NCI-H460 (cell line): ENCODE data around the gene CEMIP. TPM values are rescaled to one million over a fixed set of nuclear protein-coding genes. Genes with fewer than 3 reads are reported as not detected.

Experiments
- DNase-seq: peaks from one replicate; pipeline ENCODE4 v3.0.0-alpha.2; 2016; ENCODE audit warnings: low read depth; ENCODE audit errors: extremely low read depth
- total RNA-seq: library from RNA; depleted of rRNA; stranded (reverse); fragments of >200 nt; shearing (Covaris generic); gene quantifications from 2 replicates; pipeline ENCODE4 v1.2.3, GENCODE V29; 2014

Gene CEMIP
- total RNA-seq, 1 experiment from 2014 or later: 1.0 TPM

DNA sequence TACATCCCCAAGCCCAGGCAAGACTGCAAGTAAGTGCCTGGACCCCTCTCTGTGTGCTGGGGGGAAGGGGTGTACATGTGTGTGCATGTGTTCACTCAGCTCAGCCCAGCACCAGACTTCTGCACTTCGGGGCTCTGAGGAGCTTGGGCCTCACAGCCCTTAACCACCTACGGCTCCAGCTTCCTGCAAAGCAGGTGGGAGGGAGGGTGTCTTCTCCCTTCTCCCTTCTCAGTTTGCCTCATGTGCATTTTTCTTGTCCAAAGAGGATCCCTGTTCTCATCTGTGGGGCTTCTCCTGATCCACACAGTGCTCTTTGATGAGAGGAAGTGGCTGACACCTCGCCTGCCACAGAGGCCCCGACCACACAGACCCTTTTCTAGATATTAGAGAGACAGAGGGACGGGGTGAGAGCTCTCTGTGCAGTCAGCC lies 141.1 kb downstream of the CEMIP start:
- DNase-seq: no peak

DNA sequence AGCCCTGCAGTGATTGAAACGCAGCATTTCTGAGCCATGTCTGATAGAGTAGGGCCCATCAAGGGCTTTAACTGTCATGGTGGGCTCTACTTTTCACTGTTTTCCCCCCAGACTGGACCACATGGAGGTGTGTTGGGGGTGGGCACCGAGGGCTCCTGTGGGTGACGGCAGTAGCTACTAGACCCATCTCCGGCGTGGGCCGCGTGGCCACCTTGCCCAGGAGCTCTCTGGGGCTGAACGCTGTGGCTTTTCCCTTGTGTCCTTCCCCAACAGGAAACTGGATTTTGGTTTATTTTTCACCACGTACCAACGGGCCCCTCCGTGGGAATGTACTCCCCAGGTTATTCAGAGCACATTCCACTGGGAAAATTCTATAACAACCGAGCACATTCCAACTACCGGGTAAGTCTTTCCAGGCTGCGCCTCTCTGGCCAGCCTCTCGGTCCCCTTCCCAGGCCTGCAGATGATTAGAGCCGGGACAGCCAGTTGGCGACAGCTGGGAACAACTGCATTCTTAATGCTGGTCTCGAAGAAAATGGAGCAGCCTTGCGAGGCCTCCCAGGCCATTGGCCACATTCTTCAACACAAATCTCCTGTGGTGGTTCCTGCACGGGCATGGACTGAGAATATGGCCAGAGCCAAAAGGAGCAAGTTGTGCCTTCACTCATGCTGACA lies 142.7 kb downstream of the CEMIP start:
- DNase-seq: no peak

- no peak for DNase-seq
Observed at GRCh38 chr15:80923668-80924067, 144.5 kb downstream of the CEMIP start.

DNA sequence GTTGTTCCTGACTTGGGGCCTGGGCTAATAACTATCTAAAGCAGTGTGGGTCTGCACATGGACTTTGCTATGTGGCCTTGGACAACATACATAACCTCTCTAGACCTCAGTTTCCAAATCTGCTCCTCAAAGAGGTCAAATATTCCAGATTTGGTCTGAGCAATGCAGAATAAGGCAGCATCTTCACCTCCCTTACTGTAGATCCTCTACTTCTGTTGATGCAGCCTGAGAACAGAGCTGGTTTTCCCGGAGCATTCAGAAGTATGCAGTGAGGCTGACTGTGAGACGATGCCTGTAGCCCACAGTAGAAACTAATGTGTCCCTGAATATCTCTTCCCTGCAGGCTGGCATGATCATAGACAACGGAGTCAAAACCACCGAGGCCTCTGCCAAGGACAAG lies 145.1 kb downstream of the CEMIP start:
- DNase-seq: no peak

DNA sequence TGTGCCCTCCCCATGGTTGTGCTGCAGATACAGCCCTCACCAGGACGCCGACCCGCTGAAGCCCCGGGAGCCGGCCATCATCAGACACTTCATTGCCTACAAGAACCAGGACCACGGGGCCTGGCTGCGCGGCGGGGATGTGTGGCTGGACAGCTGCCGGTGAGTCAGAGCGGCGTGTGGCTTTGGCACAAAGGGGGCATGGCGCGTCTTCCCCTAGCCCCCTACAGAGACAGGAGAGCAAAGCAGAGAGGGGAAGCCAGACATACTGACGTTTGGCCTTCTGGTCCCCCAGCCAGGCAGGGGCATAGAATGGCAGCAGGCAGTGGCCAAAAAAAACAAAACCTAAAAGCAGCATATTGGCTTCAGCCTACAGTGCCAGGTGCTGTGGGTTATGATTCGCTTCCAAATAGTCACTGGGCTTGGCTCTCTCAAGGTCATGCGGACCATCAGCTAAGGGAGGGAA lies 146.5 kb downstream of the CEMIP start:
- DNase-seq: no peak

GRCh38 chr15:80926126-80926525 lies 147.0 kb downstream of the CEMIP start:
- no peak for DNase-seq

DNA sequence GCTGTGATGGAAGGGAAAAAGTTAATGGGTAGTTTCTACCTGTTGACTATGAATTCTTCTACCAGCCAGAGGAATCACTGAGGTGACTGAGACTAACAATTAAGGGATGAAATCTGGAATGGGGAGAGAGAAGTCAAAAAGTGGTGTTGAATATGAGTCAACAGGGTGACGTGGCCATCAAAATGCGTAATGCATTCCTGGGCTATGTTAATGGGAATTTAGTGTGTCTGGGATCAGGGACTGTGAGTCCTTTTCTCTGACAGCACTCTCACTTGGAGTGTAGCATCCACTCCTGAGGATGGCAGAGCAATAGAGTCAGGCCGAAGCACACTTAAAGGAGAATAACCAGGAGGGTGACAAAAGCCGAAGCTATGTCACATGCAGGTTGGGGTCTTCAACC lies 150.1 kb downstream of the CEMIP start:
- no peak for DNase-seq

GRCh38 chr15:80929689-80930088 lies 150.5 kb downstream of the CEMIP start:
- no peak for DNase-seq

DNA sequence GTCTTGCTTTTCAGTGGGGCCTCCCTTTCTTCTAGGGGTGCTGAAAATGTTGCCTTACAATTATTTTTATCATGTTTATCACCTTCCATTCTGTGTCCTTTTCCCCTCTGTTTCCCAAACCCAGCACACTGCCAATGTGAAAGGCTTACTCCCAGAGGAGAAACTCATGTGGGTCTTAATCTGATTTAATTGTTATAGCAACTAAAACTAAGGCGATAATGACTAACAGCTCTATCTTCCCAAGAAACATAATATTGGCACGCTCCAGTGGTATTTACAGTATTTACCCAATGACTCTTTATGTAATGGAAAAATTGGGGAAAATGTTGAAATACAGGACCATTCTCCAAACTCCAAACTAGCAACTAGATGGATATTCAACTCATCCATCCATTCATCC lies 152.0 kb downstream of the CEMIP start:
- DNase-seq: no peak

GRCh38 chr15:80931721-80932512 lies 152.7 kb downstream of the CEMIP start:
- no peak for DNase-seq

DNA sequence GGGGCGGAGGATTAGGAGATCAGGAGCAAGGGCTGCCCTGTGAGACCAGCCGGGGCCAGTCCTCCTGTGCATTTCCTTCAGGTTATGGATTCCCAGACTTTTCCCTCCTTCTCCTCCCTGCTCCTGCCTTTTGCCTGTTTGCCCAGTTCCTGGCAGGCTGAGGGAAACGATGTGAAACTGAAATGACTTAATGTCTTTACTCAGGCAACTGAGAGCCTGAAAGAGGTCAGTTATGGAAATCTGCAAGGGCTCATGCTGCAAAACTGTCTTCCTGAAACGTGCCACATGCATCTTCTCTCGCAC lies 153.3 kb downstream of the CEMIP start:
- DNase-seq: no peak

- no peak for DNase-seq
Observed at GRCh38 chr15:80932989-80933388, 153.8 kb downstream of the CEMIP start.

DNA sequence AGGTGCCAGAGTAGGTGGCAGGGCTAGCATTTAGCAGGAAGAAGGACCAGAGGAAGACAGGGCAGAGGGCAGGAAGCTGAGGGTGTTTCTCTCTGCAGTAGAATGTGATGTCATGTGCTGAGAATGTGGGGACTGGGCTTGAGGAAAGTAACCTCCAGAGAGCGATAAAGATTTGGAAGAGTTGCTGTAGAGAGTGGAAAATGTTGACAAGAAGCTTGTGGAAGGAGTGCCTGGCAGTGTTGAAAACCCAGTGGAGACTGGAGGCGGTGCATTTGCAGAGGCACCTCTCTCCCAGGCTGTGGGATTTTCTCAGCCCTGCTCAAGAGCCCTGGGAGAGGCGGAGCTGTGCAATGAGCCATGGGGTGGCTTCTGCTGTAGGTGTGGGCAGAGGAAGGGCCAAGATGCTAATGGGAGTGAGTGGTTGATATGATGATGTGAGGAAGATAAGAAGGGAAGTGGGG lies 155.6 kb downstream of the CEMIP start:
- DNase-seq: no peak

- no peak for DNase-seq
Observed at GRCh38 chr15:80936288-80937078, 157.3 kb downstream of the CEMIP start.

DNA sequence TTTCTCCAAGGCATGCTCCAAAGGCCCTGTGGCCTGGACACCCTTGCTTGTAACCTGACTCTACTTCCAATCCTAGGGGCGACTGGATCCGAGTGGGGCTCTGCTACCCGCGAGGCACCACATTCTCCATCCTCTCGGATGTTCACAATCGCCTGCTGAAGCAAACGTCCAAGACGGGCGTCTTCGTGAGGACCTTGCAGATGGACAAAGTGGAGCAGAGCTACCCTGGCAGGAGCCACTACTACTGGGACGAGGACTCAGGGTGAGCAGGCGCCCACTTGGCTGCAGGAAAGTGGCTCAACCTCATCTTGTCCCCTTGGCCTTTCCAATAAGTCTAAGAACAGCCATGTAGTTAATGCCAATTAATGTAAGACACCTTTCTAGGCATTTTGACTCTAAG lies 158.5 kb downstream of the CEMIP start:
- DNase-seq: no peak

DNA sequence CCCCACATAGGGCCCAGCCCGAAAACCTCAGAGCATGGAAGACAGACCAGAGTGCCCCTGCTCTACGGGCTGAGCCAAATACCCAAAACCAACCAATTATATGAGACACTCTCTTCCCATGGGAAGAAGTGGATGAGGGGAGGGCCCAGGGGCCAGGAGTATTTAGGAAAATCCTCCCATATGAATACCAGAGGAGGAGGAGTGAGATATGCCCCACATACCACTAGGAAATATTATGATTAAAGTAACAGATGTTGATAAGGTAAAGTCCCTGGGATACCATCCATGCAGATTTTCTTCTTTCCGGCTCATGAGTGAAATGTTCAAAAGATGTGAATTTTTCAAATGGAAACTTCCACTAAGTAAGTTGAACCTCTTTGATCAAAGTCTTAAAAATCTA lies 160.0 kb downstream of the CEMIP start:
- no peak for DNase-seq

- no peak for DNase-seq
Observed at GRCh38 chr15:80940331-80940730, 161.2 kb downstream of the CEMIP start.

- no peak for DNase-seq
Observed at GRCh38 chr15:80940851-80941250, 161.7 kb downstream of the CEMIP start.

DNA sequence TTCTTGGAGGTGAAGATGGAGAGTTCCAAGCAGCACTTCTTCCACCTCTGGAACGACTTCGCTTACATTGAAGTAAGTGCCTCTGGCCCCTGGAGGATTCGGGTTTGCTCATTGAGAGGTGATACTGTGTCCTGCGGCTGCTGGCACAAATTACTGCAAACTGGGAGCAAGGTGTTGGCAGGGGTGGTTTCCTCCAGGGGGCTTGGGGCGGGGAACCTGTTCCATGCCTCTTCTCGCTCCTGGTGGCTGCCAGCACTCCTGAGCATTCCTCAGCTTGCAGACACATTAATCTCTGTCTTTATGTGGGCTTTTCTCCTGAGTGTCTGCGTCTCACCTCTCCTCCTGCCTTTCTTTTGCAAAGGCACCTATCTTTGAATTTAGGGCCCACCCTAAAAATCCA lies 163.1 kb downstream of the CEMIP start:
- no peak for DNase-seq

- no peak for DNase-seq
Observed at GRCh38 chr15:80942746-80943565, 163.8 kb downstream of the CEMIP start.

DNA sequence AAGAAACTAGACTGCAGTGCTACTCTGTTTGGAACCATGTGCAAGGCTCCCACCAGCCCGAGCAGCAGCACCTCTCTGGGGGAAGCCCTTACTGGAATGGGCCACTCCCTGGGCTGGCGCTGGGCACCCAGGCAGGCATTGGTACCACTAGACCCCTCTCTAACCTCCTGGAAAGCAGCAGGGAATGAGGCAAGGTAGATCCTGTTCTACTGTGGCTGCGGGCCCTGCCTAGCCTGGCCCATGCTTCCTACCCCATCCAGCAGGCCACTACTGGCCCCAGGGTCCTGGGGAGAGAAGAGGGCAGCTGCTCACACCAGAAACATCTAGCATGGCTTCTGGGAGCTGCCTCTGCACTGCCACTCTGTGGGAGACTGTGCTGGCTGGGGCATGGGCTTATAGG lies 165.6 kb downstream of the CEMIP start:
- DNase-seq: no peak
